ENCODE data around the gene RAD51AP1.

Gene RAD51AP1

GRCh38 chr12:4572680-4573079 lies 34.0 kb downstream of the RAD51AP1 start:
- no peak overlapping the region for H3K4me3 ChIP-seq (ENCODE audit: low read depth, low read length)
- TF ChIP-seq MAX (IDR thresholded peaks at IDR 0.05; ENCODE audit: low read depth, low read length) (no peak), CTCF (IDR thresholded peaks at IDR 0.05; ENCODE audit: low read depth, low read length) (no peak), MYC (IDR thresholded peaks at IDR 0.05; ENCODE audit: low read depth, low read length) (no peak), POLR2A (IDR thresholded peaks at IDR 0.05; ENCODE audit: extremely low read depth, insufficient read length) (no peak)
- no peak for DNase-seq (ENCODE audit: low read depth)

GRCh38 chr12:4579305-4580102 lies 40.8 kb downstream of the RAD51AP1 start:
- TF ChIP-seq MAX (IDR thresholded peaks at IDR 0.05; ENCODE audit: low read depth, low read length) (no peak), CTCF (IDR thresholded peaks at IDR 0.05; ENCODE audit: low read depth, low read length) (no peak), MYC (IDR thresholded peaks at IDR 0.05; ENCODE audit: low read depth, low read length) (no peak), POLR2A (IDR thresholded peaks at IDR 0.05; ENCODE audit: extremely low read depth, insufficient read length) (no peak)
- peak; percentile 47 for DNase-seq (ENCODE audit: low read depth)
- no peak overlapping the region for H3K4me3 ChIP-seq (ENCODE audit: low read depth, low read length)

- TF ChIP-seq POLR2A (IDR thresholded peaks at IDR 0.05; ENCODE audit: extremely low read depth, insufficient read length): no peak
- no peak for TF ChIP-seq MYC (IDR thresholded peaks at IDR 0.05; ENCODE audit: low read depth, low read length)
- no peak for TF ChIP-seq MAX (IDR thresholded peaks at IDR 0.05; ENCODE audit: low read depth, low read length)
- no peak for TF ChIP-seq CTCF (IDR thresholded peaks at IDR 0.05; ENCODE audit: low read depth, low read length)
- no peak for DNase-seq (ENCODE audit: low read depth)
- H3K4me3 ChIP-seq (ENCODE audit: low read depth, low read length): no peak overlapping the region
Observed at GRCh38 chr12:4580281-4580688, 41.6 kb downstream of the RAD51AP1 start.

- no peak for TF ChIP-seq MYC (IDR thresholded peaks at IDR 0.05; ENCODE audit: low read depth, low read length)
- TF ChIP-seq CTCF (IDR thresholded peaks at IDR 0.05; ENCODE audit: low read depth, low read length): no peak
- no peak for TF ChIP-seq MAX (IDR thresholded peaks at IDR 0.05; ENCODE audit: low read depth, low read length)
- no peak for TF ChIP-seq POLR2A (IDR thresholded peaks at IDR 0.05; ENCODE audit: extremely low read depth, insufficient read length)
- no peak for DNase-seq (ENCODE audit: low read depth)
- no peak overlapping the region for H3K4me3 ChIP-seq (ENCODE audit: low read depth, low read length)
Observed at GRCh38 chr12:4584281-4584680, 45.6 kb downstream of the RAD51AP1 start.

GRCh38 chr12:4584896-4585295 lies 46.2 kb downstream of the RAD51AP1 start:
- no peak overlapping the region for H3K4me3 ChIP-seq (ENCODE audit: low read depth, low read length)
- TF ChIP-seq MYC (IDR thresholded peaks at IDR 0.05; ENCODE audit: low read depth, low read length): no peak
- no peak for TF ChIP-seq CTCF (IDR thresholded peaks at IDR 0.05; ENCODE audit: low read depth, low read length)
- no peak for TF ChIP-seq MAX (IDR thresholded peaks at IDR 0.05; ENCODE audit: low read depth, low read length)
- TF ChIP-seq POLR2A (IDR thresholded peaks at IDR 0.05; ENCODE audit: extremely low read depth, insufficient read length): no peak
- no peak for DNase-seq (ENCODE audit: low read depth)

Measured in NB4 (cell line).